HepG2 (cell line): ENCODE results near the gene PPP6R2. TPM values are rescaled to one million over a fixed set of nuclear protein-coding genes. Genes with fewer than 3 reads are reported as not detected.

Source experiments
- JUN ChIP-seq: sonication (generic); formaldehyde crosslinking; IDR thresholded peaks from 2 replicates; pipeline ENCODE4 v1.4.0; 2020; ENCODE audit warnings: mild to moderate bottlenecking, missing genetic modification reagents
- MAFG ChIP-seq: sonication (generic); formaldehyde crosslinking; IDR thresholded peaks from 2 replicates; pipeline ENCODE4 v1.5.1; 2020; ENCODE audit warnings: mild to moderate bottlenecking, missing genetic modification reagents
- MEF2D ChIP-seq: sonication (generic); formaldehyde crosslinking; IDR thresholded peaks from 2 replicates; pipeline ENCODE4 v1.5.1; 2020; ENCODE audit warnings: mild to moderate bottlenecking, missing genetic modification reagents
- MIXL1 ChIP-seq: IDR thresholded peaks from 2 replicates; pipeline ENCODE4 v1.6.1; 2016
- MLLT10 ChIP-seq: sonication (generic); formaldehyde crosslinking; IDR thresholded peaks from 2 replicates; pipeline ENCODE4 v1.4.0; 2020; ENCODE audit warnings: missing genetic modification reagents
- NR2F6 ChIP-seq, 2 experiments: IDR thresholded peaks; 2 replicates each; pipeline ENCODE4 v1.6.1; 2016; ENCODE audit warnings: antibody characterized with exemption in 1 of 2, mild to moderate bottlenecking in 1 of 2
- SP140L ChIP-seq: sonication (generic); formaldehyde crosslinking; IDR thresholded peaks from 2 replicates; pipeline ENCODE4 v1.4.0; 2020; ENCODE audit warnings: missing genetic modification reagents, borderline replicate concordance
- TIGD3 ChIP-seq: sonication (generic); formaldehyde crosslinking; IDR thresholded peaks from 2 replicates; pipeline ENCODE4 v1.5.1; 2020; ENCODE audit warnings: mild to moderate bottlenecking, missing genetic modification reagents, borderline replicate concordance
- YY1 ChIP-seq: IDR thresholded peaks from 2 replicates; pipeline ENCODE4 v1.6.1; 2011; ENCODE audit warnings: low read length, low read depth, moderate library complexity, mild to moderate bottlenecking; ENCODE audit not compliant: insufficient read depth, insufficient replicate concordance
- ZMAT5 ChIP-seq: sonication (generic); formaldehyde crosslinking; IDR thresholded peaks from 2 replicates; pipeline ENCODE4 v1.5.0; 2020; ENCODE audit warnings: mild to moderate bottlenecking, low read depth, missing genetic modification reagents, borderline replicate concordance
- ZNF557 ChIP-seq: sonication (generic); formaldehyde crosslinking; IDR thresholded peaks from 2 replicates; pipeline ENCODE4 v1.4.0; 2020; ENCODE audit warnings: missing genetic modification reagents
- ZNF678 ChIP-seq: sonication (generic); formaldehyde crosslinking; IDR thresholded peaks from 2 replicates; pipeline ENCODE4 v1.4.0; 2020; ENCODE audit warnings: mild to moderate bottlenecking, missing genetic modification reagents
- ZSCAN30 ChIP-seq: sonication (generic); formaldehyde crosslinking; IDR thresholded peaks from 2 replicates; pipeline ENCODE4 v1.5.0; 2020; ENCODE audit warnings: mild to moderate bottlenecking, missing genetic modification reagents
- polyA plus RNA-seq, 8 experiments: library from polyadenylated mRNA; depleted of rRNA in 3 of 8; stranded (reverse) in 7 of 8; unstranded in 1 of 8; fragments of >200 nt; fragmentation: Illumina TruSeq in 4 of 8; extraction: Trizol in 4 of 8; gene quantifications; 2 replicates each; pipeline versions ENCODE4 v1.2.1 to v1.2.3, GENCODE V29; 2011 to 2016; ENCODE audit warnings: low read depth in 4 of 8, missing spikeins in 1 of 8, mixed read lengths in 1 of 8; ENCODE audit not compliant: insufficient read depth in 1 of 8
- total RNA-seq, 5 experiments: library from RNA; depleted of rRNA; stranded (reverse); fragments of >200 nt; fragmentation: Illumina TruSeq; extraction: Trizol; gene quantifications; 2 replicates each; pipeline ENCODE4 v1.2.3, GENCODE V29; 2016; ENCODE audit warnings: low read depth in 1 of 5
- TF ChIP-seq, protein P1 (sequence below), 2 experiments: fragments of 450-650 bp in 1 of 2; sonication (generic) in 1 of 2; formaldehyde crosslinking in 1 of 2; IDR thresholded peaks; 2 replicates each; pipeline versions ENCODE4 v1.6.1 to v1.8.0; 2016 to 2022; ENCODE audit warnings: antibody characterized with exemption in 1 of 2, mild to moderate bottlenecking in 1 of 2, missing genetic modification reagents in 1 of 2

The PPP6R2 gene
- total and polyA plus RNA-seq, 2 of the 13 experiments (the other 11 are each of a cell fraction or from before 2014, with no cell fraction given) = 55.0 to 102 TPM

DNA sequence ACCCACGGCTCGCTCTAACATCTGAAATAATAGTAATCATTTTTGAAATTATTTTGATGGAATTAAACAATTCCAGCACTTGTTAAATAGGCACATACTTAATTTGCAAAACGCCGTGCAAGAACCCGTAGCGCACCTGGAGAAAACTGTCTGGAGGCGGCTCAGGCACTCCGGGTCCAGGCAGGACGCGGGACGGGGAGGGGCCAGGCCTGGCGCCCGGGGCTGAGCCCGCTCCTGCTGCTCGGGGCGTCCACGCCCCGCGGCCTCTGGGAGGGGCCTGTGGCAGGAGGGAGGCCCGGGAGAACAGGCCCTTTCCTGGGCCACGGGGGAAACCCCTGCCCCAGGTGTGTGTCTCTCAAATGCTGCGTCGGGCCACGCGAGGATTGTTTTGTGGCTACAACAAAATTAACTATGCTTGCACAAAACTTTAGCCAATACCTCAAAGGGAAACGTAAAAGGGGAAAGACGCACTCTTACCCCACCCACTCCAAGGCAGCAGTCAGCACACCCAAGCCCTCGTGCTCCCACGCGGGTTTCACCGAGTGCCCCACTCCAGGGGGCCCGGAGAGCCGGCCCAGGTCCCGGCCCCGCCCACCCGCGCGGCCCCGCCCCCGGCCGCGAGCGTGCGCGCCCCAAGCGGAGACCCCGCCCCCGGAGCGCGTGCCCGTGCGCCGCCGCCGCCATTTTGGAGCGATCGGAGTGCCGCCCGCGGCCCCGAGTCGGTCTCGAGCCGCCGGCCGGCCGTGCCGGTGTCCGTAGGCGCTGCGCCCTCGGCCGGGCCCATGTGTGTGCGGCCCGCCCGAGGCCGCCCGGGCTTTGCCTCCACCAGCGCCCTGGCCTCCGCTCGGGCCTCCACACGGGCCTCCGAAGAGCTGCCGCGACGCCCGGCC, at the start of gene PPP6R2 (continued):
- TF ChIP-seq JUN (CRISPR knock-in tag) (no peak), ZNF678 (no peak), ZMAT5 (no peak), MLLT10 (CRISPR knock-in tag) (no peak), ZSCAN30 (CRISPR knock-in tag) (no peak), MEF2D (CRISPR knock-in tag) (no peak), YY1 (peak; percentile 94), TIGD3 (CRISPR knock-in tag) (peak; percentile 37; the same call in 1 of the 2 replicates), ZNF557 (CRISPR knock-in tag) (no peak), MIXL1 (CRISPR knock-in tag) (no peak), MAFG (no peak), SP140L (CRISPR knock-in tag) (no peak), NR2F6 (IDR thresholded peaks at IDR 0.05) (no peak), NR2F6 (CRISPR knock-in tag; IDR thresholded peaks at IDR 0.05) (no peak)
- TF ChIP-seq, protein P1, sequence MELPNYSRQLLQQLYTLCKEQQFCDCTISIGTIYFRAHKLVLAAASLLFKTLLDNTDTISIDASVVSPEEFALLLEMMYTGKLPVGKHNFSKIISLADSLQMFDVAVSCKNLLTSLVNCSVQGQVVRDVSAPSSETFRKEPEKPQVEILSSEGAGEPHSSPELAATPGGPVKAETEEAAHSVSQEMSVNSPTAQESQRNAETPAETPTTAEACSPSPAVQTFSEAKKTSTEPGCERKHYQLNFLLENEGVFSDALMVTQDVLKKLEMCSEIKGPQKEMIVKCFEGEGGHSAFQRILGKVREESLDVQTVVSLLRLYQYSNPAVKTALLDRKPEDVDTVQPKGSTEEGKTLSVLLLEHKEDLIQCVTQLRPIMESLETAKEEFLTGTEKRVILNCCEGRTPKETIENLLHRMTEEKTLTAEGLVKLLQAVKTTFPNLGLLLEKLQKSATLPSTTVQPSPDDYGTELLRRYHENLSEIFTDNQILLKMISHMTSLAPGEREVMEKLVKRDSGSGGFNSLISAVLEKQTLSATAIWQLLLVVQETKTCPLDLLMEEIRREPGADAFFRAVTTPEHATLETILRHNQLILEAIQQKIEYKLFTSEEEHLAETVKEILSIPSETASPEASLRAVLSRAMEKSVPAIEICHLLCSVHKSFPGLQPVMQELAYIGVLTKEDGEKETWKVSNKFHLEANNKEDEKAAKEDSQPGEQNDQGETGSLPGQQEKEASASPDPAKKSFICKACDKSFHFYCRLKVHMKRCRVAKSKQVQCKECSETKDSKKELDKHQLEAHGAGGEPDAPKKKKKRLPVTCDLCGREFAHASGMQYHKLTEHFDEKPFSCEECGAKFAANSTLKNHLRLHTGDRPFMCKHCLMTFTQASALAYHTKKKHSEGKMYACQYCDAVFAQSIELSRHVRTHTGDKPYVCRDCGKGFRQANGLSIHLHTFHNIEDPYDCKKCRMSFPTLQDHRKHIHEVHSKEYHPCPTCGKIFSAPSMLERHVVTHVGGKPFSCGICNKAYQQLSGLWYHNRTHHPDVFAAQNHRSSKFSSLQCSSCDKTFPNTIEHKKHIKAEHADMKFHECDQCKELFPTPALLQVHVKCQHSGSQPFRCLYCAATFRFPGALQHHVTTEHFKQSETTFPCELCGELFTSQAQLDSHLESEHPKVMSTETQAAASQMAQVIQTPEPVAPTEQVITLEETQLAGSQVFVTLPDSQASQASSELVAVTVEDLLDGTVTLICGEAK (IDR thresholded peaks at IDR 0.05) = no peak
- TF ChIP-seq, protein P1 (CRISPR knock-in tag; IDR thresholded peaks at IDR 0.05) = no peak
